Upper lobe of left lung (tissue), 6 donors: ENCODE data around the gene SH2D3C. TPM values are rescaled to one million over a fixed set of nuclear protein-coding genes. Genes with fewer than 3 reads are reported as not detected.

Experiments
- ATAC-seq, 2 donors: fragments of 200-7000 bp; cut with Tn5 transposase; one replicate each; pipeline ENCODE4 v1.9.1; 2022; ENCODE audit warnings: mild to moderate bottlenecking in 2 of 2, moderate library complexity in 2 of 2; ENCODE audit not compliant: low FRiP score in 2 of 2
- DNase-seq, 2 donors: peaks; one replicate each; pipeline ENCODE4 v3.0.0-alpha.2; 2019 to 2020
- H3K27ac ChIP-seq, 4 donors: fragments of 200-600 bp; sonication (generic); one replicate each; pipeline ENCODE4 v1.5.1; 2016 to 2019
- H3K27me3 ChIP-seq, 4 donors: fragments of 200-600 bp; sonication (generic); one replicate each; pipeline ENCODE4 v1.5.1; 2017 to 2019
- H3K36me3 ChIP-seq, 4 donors: fragments of 200-600 bp; sonication (generic); one replicate each; pipeline ENCODE4 v1.5.1; 2016 to 2019
- H3K4me1 ChIP-seq, 4 donors: fragments of 200-600 bp; sonication (generic); one replicate each; pipeline ENCODE4 v1.5.1; 2018 to 2019
- H3K4me3 ChIP-seq, 4 donors: fragments of 200-600 bp; sonication (generic); one replicate each; pipeline ENCODE4 v1.5.1; 2017 to 2019; ENCODE audit warnings: mild to moderate bottlenecking in 2 of 4, moderate library complexity in 1 of 4
- H3K9me3 ChIP-seq, 4 donors: fragments of 200-600 bp; sonication (generic); one replicate each; pipeline ENCODE4 v1.5.1; 2018 to 2019
- EP300 ChIP-seq, 4 donors: sonication (generic); formaldehyde crosslinking; IDR thresholded peaks; one replicate each; pipeline ENCODE4 v1.5.1; 2017; ENCODE audit warnings: antibody characterized with exemption in 4 of 4, control low read depth in 2 of 4
- POLR2A ChIP-seq, 4 donors: fragments of 450-650 bp; IDR thresholded peaks; one replicate each; pipeline ENCODE4 v1.5.1; 2016 to 2017; ENCODE audit warnings: antibody characterized with exemption in 4 of 4, mild to moderate bottlenecking in 2 of 4
- POLR2AphosphoS5 ChIP-seq, 2 donors: sonication (generic); formaldehyde crosslinking; IDR thresholded peaks; one replicate each; pipeline ENCODE4 v1.5.1; 2017; ENCODE audit warnings: antibody characterized with exemption in 2 of 2
- WGBS, 2 donors: methylation state at CpG; one replicate each; pipeline ENCODE4 v1.1.5; 2017 to 2018; 5-methylcytosine and 5-hydroxymethylcytosine counted together
- total RNA-seq, 6 donors: library from RNA; depleted of rRNA in 4 of 6; stranded (reverse); fragments of >200 nt in 4 of 6; gene quantifications; one replicate each; pipeline versions ENCODE4 v1.1.0 to v1.2.1, GENCODE V29; 2016 to 2021
- TF ChIP-seq, protein P1 (sequence below), 6 experiments: fragments of 450-650 bp in 4 of 6; fragments of 200-600 bp in 2 of 6; sonication (generic) in 2 of 6; IDR thresholded peaks; one replicate each; pipeline ENCODE4 v1.5.1; 2016 to 2019; ENCODE audit warnings: antibody characterized with exemption in 6 of 6
- donor health status: DM: no; HTN: no; CAD: no; lungs with moderate emphysema.
- donor health status: DM: no; HTN: yes; CAD: no; lungs with severe emphysema.

Gene SH2D3C
- total RNA-seq, 6 donors from 2014 or later = 17.5 to 90.4 (median 37.5) TPM

DNA sequence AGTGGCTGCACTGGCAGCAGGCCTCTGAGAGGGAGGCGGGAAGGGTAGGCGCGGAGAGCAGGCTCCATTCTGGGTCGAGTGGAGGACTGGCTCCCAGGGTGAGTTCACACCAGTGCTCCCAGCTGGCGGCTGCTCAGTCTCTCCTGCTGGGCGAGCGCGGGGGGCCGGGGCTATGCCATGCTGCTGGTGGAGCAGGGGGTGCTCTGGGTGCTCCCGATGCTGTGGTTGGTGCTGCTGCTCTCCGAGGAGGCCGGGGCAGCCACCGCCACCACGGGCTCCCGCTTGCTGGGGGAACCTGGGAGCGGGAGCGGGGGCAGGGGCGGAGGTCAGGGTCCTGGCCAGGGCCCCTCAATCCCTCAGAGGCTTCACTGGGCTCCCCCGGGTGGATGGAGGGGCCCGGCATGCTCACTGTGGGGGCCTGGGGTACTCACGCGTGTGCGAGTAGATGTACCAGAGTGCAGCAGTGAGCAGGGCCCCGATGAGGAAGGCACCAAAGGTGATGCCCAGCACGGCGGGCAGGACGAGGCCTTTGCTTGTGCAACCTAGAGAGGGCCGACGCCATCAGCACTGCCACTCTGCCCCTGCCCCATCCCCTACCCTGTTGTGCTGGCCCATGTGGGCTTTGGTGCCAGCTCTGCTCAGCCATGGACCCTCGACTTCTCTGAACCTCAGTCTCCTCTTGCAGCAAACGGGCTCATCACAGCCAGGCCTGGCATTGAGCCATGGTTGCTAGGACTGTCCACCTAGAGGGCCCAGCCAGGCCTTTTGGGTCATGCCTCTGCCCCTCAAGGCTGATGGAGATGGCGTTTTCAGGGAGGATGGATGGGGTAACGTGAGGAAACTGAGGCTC is 37.3 kb upstream of the SH2D3C start:
- ATAC-seq = peak in 1 of 2 donors; percentile 1
- peak overlapping the region in 2 of 4 donors; percentile 18 to 67 for H3K27ac ChIP-seq

DNA sequence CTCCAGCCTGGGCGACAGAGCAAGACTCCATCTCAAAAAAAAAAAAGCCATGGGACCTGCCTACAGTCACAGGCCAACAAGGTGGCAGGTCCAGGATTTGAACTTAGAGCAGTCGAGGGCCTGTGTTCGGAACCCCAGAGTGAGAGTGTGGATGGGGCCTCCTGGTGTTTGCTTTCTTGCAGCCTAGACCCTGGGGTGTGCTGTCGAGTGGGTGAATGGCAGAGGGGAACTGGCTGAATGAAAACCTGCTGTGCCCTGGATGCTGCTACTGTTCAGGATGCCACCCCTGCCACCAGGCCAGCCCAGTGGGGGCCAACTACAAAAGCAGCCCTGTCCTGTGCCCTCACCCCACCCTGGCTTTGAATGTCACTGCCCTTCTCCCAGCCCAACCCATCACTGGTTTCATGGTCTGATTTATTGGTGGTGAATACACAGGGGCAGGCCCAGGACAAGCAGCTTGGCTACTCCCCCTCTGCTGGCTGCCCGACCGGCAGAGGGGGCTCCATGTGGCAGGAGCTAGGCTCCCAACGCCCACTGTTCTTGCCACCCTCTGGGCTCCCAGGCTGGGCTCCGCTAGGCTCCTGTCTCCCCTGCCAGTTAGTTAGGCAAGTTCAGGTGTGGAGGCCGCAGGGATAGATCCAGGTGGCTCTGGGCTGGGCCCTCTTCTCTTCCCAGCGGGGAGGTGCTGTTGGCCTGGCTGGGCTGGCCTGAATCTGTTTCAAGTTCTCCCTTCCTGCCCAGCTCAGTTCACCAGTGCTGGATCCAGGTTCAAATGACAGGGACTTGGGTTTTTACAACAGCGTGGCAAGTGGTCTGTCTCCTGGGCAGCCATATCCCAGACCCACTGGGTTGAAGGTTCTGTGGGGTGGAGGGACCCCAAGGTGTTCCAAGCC is 36.4 kb upstream of the SH2D3C start:
- H3K36me3 ChIP-seq = peaks cover 29 to 98% (median 85%) of the 10 kb centered on the region in 4 donors
- no peak overlapping the region for H3K4me3 ChIP-seq
- no peaks in the 10 kb centered on the region for H3K27me3 ChIP-seq
- H3K9me3 ChIP-seq = no peaks in the 10 kb centered on the region
- DNase-seq = peak in 1 of 2 donors; percentile 66
- peaks cover 0 to 24% (median 5%) of the 10 kb centered on the region in 4 donors for H3K4me1 ChIP-seq
- peak overlapping the region in 1 of 4 donors; percentile 18 for H3K27ac ChIP-seq
- ATAC-seq = no peak
- WGBS, 2 donors = 86 to 90% methylated on average over 8 to 11 of the region's 11 CpGs
- no peak for TF ChIP-seq EP300 (IDR thresholded peaks at IDR 0.05)
- TF ChIP-seq POLR2AphosphoS5 (IDR thresholded peaks at IDR 0.05) = peak in 1 of 2 donors; percentile 13
- TF ChIP-seq, protein P1, sequence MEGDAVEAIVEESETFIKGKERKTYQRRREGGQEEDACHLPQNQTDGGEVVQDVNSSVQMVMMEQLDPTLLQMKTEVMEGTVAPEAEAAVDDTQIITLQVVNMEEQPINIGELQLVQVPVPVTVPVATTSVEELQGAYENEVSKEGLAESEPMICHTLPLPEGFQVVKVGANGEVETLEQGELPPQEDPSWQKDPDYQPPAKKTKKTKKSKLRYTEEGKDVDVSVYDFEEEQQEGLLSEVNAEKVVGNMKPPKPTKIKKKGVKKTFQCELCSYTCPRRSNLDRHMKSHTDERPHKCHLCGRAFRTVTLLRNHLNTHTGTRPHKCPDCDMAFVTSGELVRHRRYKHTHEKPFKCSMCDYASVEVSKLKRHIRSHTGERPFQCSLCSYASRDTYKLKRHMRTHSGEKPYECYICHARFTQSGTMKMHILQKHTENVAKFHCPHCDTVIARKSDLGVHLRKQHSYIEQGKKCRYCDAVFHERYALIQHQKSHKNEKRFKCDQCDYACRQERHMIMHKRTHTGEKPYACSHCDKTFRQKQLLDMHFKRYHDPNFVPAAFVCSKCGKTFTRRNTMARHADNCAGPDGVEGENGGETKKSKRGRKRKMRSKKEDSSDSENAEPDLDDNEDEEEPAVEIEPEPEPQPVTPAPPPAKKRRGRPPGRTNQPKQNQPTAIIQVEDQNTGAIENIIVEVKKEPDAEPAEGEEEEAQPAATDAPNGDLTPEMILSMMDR (IDR thresholded peaks at IDR 0.05) = no peak
- TF ChIP-seq POLR2A (IDR thresholded peaks at IDR 0.05) = no peak

More for the DNA sequence above, 37.3 kb upstream of the SH2D3C start:
- DNase-seq = peak in 1 of 2 donors; percentile 83
- Histone ChIP-seq H3K36me3 (peaks cover 29 to 98% (median 86%) of the 10 kb centered on the region in 4 donors), H3K27me3 (no peaks in the 10 kb centered on the region), H3K9me3 (no peaks in the 10 kb centered on the region), H3K4me3 (no peak overlapping the region), H3K4me1 (peaks cover 0 to 20% (median 4%) of the 10 kb centered on the region in 4 donors)
- whole genome bisulfite sequencing, 2 donors = 88 to 93% methylated on average over 8 to 28 of the region's 33 CpGs
- TF ChIP-seq EP300 (IDR thresholded peaks at IDR 0.05) (no peak), POLR2AphosphoS5 (IDR thresholded peaks at IDR 0.05) (no peak), POLR2A (IDR thresholded peaks at IDR 0.05) (no peak)
- TF ChIP-seq, protein P1 (IDR thresholded peaks at IDR 0.05) = peak in 1 of 6 experiments; percentile 16

DNA sequence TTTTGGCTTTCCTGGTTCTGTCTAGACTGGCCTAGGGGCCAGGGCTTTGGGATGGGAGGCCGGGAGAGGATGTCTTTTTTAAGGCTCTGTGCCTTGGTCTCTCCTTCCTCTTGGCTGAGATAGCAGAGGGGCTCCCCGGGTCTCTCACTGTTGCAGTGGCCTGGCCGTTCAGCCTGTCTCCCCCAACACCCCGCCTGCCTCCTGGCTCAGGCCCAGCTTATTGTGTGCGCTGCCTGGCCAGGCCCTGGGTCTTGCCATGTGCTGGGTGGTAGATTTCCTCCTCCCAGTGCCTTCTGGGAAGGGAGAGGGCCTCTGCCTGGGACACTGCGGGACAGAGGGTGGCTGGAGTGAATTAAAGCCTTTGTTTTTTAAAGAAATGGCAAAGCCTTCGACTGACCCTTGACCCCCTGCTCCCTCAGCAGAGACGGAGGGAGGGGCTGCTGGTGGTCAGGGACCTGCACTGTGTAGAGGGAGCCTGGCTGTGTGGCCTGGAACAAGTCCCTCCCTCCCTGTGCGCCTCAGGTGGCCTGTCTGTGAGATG is 35.3 kb upstream of the SH2D3C start:
- H3K36me3 ChIP-seq = peaks cover 20 to 94% (median 81%) of the 10 kb centered on the region in 4 donors
- ATAC-seq (no peak), DNase-seq (peak in 1 of 2 donors; percentile 49)
- peaks cover 6 to 33% (median 10%) of the 10 kb centered on the region in 4 donors for H3K4me1 ChIP-seq
- no peak overlapping the region for H3K4me3 ChIP-seq
- H3K9me3 ChIP-seq = no peaks in the 10 kb centered on the region
- WGBS, 2 donors = 73 to 81% methylated on average over 4 to 9 of the region's 9 CpGs
- H3K27ac ChIP-seq = peak overlapping the region in 3 of 4 donors; percentile 34 to 39 (median 38)
- TF ChIP-seq EP300 (IDR thresholded peaks at IDR 0.05) (no peak), POLR2AphosphoS5 (IDR thresholded peaks at IDR 0.05) (peak; percentile 8 to 24)
- no peaks in the 10 kb centered on the region for H3K27me3 ChIP-seq

DNA sequence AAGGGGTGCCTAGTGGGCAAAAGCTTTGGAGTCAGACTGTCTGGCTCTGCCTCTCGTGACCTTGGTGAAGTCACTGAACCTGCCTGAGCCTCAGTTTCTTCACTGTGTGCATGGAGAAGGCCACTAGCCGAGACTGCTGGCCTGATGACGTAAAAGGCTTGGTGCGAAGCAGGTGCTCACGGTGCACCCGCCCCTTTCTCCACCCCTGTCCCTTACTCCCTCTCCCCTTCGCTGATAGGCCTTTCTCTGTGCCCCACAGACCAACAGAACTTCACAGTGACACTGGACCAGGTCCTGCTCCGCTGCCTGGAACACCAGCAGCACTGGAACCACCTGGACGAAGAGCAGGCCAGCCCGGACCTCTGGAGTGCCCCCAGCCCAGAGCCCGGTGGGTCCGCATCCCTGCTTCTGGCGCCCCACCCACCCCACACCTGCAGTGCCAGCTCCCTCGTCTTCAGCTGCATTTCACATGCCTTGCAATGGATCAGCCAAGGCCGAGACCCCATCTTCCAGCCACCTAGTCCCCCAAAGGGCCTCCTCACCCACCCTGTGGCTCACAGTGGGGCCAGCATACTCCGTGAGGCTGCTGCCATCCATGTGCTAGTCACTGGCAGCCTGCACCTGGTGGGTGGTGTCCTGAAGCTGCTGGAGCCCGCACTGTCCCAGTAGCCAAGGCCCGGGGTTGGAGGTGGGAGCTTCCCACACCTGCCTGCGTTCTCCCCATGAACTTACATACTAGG is 34.6 kb upstream of the SH2D3C start:
- Histone ChIP-seq H3K9me3 (no peaks in the 10 kb centered on the region), H3K4me3 (no peak overlapping the region), H3K27ac (peak overlapping the region in 2 of 4 donors; percentile 38 to 39), H3K27me3 (no peaks in the 10 kb centered on the region), H3K36me3 (peaks cover 20 to 94% (median 80%) of the 10 kb centered on the region in 4 donors), H3K4me1 (peaks cover 6 to 32% (median 10%) of the 10 kb centered on the region in 4 donors)
- DNase-seq (peak in 1 of 2 donors; percentile 61), ATAC-seq (no peak)
- TF ChIP-seq POLR2A (IDR thresholded peaks at IDR 0.05) (no peak), EP300 (IDR thresholded peaks at IDR 0.05) (no peak), POLR2AphosphoS5 (IDR thresholded peaks at IDR 0.05) (no peak)
- TF ChIP-seq, protein P1 (IDR thresholded peaks at IDR 0.05) = no peak
- WGBS, 2 donors = 92 to 96% methylated on average over 15 to 19 of the region's 19 CpGs
